Kidney glomerular epithelial cell (primary cell): ENCODE data around the gene CD58.

Source experiments
- DNase-seq: peaks from one replicate; lab custom pipeline; 2025; lab: John Stamatoyannopoulos, UW

CD58 gene

DNA sequence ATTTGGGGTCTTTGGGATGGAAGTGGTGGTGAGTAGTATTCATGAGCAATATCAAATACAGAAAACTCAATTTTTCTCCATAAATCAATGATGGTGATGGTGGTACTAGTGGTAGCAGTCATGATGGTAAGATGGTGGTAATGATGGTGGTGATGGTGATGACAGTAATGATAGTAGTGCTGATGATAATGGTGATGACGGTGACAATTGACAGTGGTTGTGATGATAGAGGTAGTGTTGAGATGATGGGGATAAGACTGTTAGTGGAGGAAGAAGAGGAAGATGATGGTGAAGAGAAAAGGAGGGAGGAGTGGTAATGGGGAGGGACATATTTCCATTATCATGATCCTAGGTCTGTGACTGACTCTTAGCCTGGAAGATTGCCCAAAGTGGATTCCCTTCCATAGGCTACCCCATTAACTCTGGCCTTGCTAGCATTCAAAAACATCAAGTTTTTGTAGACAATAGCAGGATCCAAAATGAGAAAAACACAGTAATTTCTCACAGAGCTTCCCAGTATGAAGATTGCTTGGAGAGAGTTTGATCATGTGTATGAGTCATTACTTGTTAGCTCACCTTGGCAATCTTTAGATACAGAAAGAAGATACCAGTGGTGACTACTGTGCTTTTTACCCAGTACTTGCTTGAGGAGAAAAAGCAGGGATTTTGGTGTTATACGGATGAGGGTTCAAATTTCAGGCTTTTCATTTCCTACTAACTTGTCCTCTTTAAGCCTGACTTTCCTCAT is 103.8 kb downstream of the CD58 start:
- DNase-seq, result no peak

DNA sequence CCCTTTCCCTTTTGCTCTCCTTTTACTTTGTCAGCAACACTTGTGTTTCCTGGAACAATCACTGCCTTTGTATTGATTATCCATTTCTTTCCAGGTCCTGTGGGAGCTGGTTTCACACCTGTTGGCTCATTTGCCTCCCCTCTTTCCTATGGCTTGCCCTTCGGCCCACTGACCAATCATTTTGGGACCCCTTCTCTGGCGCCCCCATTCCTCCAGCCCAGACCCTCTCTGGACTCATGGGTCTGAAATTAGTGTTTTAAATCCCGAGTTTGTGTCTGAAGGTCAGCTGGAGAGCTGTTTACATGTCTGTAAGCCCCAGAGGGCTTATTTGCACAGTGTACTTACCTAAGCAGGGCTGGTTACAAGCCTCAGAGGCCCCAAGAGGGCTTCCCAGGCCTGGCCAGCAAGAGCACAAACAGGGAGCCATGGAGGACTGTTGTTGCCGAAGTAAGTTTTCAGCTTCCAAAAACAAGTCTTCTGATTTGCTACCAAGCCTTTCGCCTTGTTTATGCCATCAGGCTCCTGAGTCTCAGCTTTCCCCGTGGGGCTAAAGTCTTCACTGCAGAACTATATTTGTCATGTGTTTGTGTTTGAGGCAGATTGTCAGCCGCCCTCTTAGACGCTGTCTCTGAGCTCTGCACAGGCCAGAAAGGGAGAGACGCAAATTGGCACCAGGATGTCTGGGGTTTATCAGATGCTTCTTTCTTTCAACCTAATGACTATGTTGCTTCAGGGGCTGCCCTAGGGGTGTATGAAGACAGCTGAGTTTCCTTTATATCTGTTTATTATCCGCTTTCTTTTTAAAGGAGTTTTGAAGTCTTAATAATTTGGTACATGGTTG is 104.8 kb downstream of the CD58 start:
- no peak for DNase-seq

DNA sequence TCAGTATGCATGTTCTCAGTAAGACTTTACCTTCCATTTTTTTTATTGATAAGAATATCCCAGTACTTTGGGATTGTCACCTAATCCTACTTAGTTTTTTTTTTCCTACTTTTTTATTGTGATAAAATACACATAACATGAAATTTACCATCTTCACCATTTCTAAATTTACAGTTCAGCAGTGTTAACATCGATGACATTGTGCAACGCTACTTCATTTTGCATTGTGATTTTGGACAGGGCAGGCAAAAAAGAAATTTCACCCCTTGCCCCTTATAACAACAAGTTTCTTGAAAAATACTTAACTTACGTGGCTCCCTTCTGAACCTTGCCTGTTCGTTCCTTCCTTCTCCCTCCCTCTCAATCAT is 105.4 kb downstream of the CD58 start:
- no peak for DNase-seq
